HepG2 (cell line): ENCODE measurements around the gene SHFL. TPM values are rescaled to one million over a fixed set of nuclear protein-coding genes. Genes with fewer than 3 reads are reported as not detected.
A peak's percentile ranks its signal among the peaks of the same experiment; 100 is the strongest.

Experiments used
- ATF3 ChIP-seq: sonication (generic); formaldehyde crosslinking; IDR thresholded peaks from 2 replicates; pipeline ENCODE4 v1.4.0; 2020; ENCODE audit warnings: missing genetic modification reagents
- DR1 ChIP-seq: sonication (generic); formaldehyde crosslinking; IDR thresholded peaks from 2 replicates; pipeline ENCODE4 v1.8.0; 2021; ENCODE audit warnings: mild to moderate bottlenecking, missing genetic modification reagents, inconsistent platforms
- ELF3 ChIP-seq: IDR thresholded peaks from 2 replicates; pipeline ENCODE4 v1.6.1; 2016; ENCODE audit warnings: missing genetic modification reagents, missing compliant biosample characterization
- ELF4 ChIP-seq: sonication (generic); formaldehyde crosslinking; IDR thresholded peaks from 2 replicates; pipeline ENCODE4 v1.5.0; 2020; ENCODE audit warnings: missing genetic modification reagents, mild to moderate bottlenecking, moderate library complexity, borderline replicate concordance
- ETV6 ChIP-seq: sonication (generic); formaldehyde crosslinking; conservative IDR thresholded peaks from 2 replicates; pipeline ENCODE4 v1.4.0; 2020; ENCODE audit warnings: missing genetic modification reagents
- EZH2 ChIP-seq: conservative IDR thresholded peaks from 2 replicates; pipeline ENCODE4 v1.6.1; 2012; ENCODE audit warnings: mild to moderate bottlenecking, low read depth, low read length, moderate library complexity
- GABPA ChIP-seq, 2 experiments: IDR thresholded peaks; 2 replicates each; pipeline ENCODE4 v1.6.1; 2011 to 2016; ENCODE audit warnings: low read depth in 2 of 2, low read length in 1 of 2, missing biosample characterization in 1 of 2, missing genetic modification characterization in 1 of 2
- GATAD1 ChIP-seq: IDR thresholded peaks from 2 replicates; pipeline ENCODE4 v1.6.1; 2016; ENCODE audit warnings: missing genetic modification reagents, missing compliant biosample characterization
- HIC2 ChIP-seq: sonication (generic); formaldehyde crosslinking; IDR thresholded peaks from 2 replicates; pipeline ENCODE4 v1.9.0; 2022; ENCODE audit warnings: low read depth, missing genetic modification reagents
- PLSCR1 ChIP-seq: sonication (generic); formaldehyde crosslinking; IDR thresholded peaks from 2 replicates; pipeline ENCODE4 v1.5.0; 2020; ENCODE audit warnings: missing genetic modification reagents, mild to moderate bottlenecking, borderline replicate concordance
- TBX3 ChIP-seq: fragments of 450-650 bp; IDR thresholded peaks from 2 replicates; pipeline ENCODE4 v1.6.1; 2017; ENCODE audit warnings: antibody characterized with exemption, mild to moderate bottlenecking, inconsistent platforms, borderline replicate concordance
- ZFP62 ChIP-seq: sonication (generic); formaldehyde crosslinking; IDR thresholded peaks from 2 replicates; pipeline ENCODE4 v1.4.0; 2020; ENCODE audit warnings: missing genetic modification reagents
- ZFYVE20 ChIP-seq: sonication (generic); formaldehyde crosslinking; IDR thresholded peaks from 2 replicates; pipeline ENCODE4 v1.8.0; 2023; ENCODE audit warnings: low read depth, mild to moderate bottlenecking, moderate library complexity, missing genetic modification reagents, borderline replicate concordance
- ZMYM3 ChIP-seq: sonication (generic); formaldehyde crosslinking; IDR thresholded peaks from 2 replicates; pipeline ENCODE4 v1.5.1; 2020; ENCODE audit warnings: mild to moderate bottlenecking, missing genetic modification reagents
- ZNF317 ChIP-seq: sonication (generic); formaldehyde crosslinking; IDR thresholded peaks from 2 replicates; pipeline ENCODE4 v1.5.0; 2020; ENCODE audit warnings: mild to moderate bottlenecking, missing genetic modification reagents
- ZNF678 ChIP-seq: sonication (generic); formaldehyde crosslinking; IDR thresholded peaks from 2 replicates; pipeline ENCODE4 v1.4.0; 2020; ENCODE audit warnings: mild to moderate bottlenecking, missing genetic modification reagents
- ZNF713 ChIP-seq: sonication (generic); formaldehyde crosslinking; IDR thresholded peaks from 2 replicates; pipeline ENCODE4 v1.4.0; 2020; ENCODE audit warnings: mild to moderate bottlenecking, missing genetic modification reagents
- ZNF83 ChIP-seq: sonication (generic); formaldehyde crosslinking; IDR thresholded peaks from 2 replicates; pipeline ENCODE4 v1.4.0; 2020; ENCODE audit warnings: missing genetic modification reagents, mild to moderate bottlenecking, borderline replicate concordance
- polyA plus RNA-seq, 8 experiments: library from polyadenylated mRNA; depleted of rRNA in 3 of 8; stranded (reverse) in 7 of 8; unstranded in 1 of 8; fragments of >200 nt; fragmentation: Illumina TruSeq in 4 of 8; extraction: Trizol in 4 of 8; gene quantifications; 2 replicates each; pipeline versions ENCODE4 v1.2.1 to v1.2.3, GENCODE V29; 2011 to 2016; ENCODE audit warnings: low read depth in 4 of 8, missing spikeins in 1 of 8, mixed read lengths in 1 of 8; ENCODE audit not compliant: insufficient read depth in 1 of 8
- total RNA-seq, 5 experiments: library from RNA; depleted of rRNA; stranded (reverse); fragments of >200 nt; fragmentation: Illumina TruSeq; extraction: Trizol; gene quantifications; 2 replicates each; pipeline ENCODE4 v1.2.3, GENCODE V29; 2016; ENCODE audit warnings: low read depth in 1 of 5
- TF ChIP-seq, protein P1 (sequence below), 2 experiments: sonication (generic) in 1 of 2; formaldehyde crosslinking in 1 of 2; IDR thresholded peaks; 2 replicates each; pipeline versions ENCODE4 v1.4.0 to v1.6.1; 2016 to 2020; ENCODE audit warnings: borderline replicate concordance in 1 of 2, low read depth in 1 of 2, mild to moderate bottlenecking in 1 of 2, missing genetic modification reagents in 1 of 2
- TF ChIP-seq, protein P2 (sequence below): sonication (generic); formaldehyde crosslinking; IDR thresholded peaks from 2 replicates; pipeline ENCODE4 v1.8.0; 2022; ENCODE audit warnings: mild to moderate bottlenecking, missing genetic modification reagents

Gene SHFL
- total and polyA plus RNA-seq, 2 of the 13 experiments (the other 11 are each of a cell fraction or from before 2014, with no cell fraction given): 12.3 to 36.4 TPM

DNA sequence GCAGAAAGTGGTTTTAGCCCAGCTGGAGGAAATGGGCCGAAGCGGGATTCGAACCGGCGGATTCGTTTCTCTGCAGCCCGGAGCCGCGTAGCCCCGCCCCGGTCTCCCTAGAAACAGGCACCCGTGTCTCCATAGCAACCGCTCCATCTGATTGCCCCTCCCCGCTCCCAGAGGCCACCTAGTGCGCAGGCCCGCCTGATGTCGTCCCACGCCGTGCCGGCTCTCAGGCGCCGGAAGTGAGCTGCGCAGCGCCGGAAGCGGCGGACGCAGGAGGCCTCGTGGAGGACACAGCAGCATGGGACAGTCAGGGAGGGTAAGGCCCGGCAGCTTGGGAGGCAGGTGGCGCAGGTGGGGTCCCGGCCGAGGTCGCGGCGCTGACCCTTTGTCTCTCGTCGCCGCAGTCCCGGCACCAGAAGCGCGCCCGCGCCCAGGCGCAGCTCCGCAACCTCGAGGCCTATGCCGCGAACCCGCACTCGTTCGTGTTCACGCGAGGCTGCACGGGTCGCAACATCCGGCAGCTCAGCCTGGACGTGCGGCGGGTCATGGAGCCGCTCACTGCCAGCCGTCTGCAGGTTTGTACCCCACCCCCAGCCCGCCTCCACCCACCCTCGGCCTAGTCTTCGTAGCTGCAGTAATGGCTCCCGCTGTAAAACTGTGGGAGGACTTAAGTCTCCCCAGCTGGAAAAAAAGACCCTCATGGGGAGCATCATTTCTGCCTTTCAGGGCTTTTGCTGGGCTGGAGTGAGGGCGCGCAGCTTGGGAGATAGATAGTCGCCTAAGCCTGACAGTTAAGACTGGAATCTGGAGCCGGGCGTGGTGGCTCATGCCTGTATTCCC, 20.2 kb downstream of the SHFL start, which contains the start of gene PPAN (continued):
- TF ChIP-seq ZFP62 (no peak), ETV6 (CRISPR knock-in tag) (peak; percentile 28; the same call in 1 of the 2 replicates), ATF3 (CRISPR knock-in tag) (0 out of 2 replicates have a peak, but pooled peaks have one; percentile 60), ELF3 (CRISPR knock-in tag) (no peak), ZNF713 (CRISPR knock-in tag) (no peak), ELF4 (no peak), EZH2 (no peak), ZMYM3 (CRISPR knock-in tag) (no peak), TBX3 (no peak), DR1 (CRISPR knock-in tag) (no peak), ZNF317 (CRISPR knock-in tag) (0 out of 2 replicates have a peak, but pooled peaks have one; percentile 1), HIC2 (CRISPR knock-in tag) (no peak), GABPA (IDR thresholded peaks at IDR 0.05; ENCODE audit: low read depth, low read length) (peak; percentile 99), GABPA (CRISPR knock-in tag; IDR thresholded peaks at IDR 0.05; ENCODE audit: low read depth) (peak; percentile 96), ZNF83 (CRISPR knock-in tag) (no peak), GATAD1 (peak; percentile 98), ZNF678 (no peak), PLSCR1 (no peak), ZFYVE20 (CRISPR knock-in tag) (peak; percentile 93; the same call in 1 of the 2 replicates)
- TF ChIP-seq, protein P1, sequence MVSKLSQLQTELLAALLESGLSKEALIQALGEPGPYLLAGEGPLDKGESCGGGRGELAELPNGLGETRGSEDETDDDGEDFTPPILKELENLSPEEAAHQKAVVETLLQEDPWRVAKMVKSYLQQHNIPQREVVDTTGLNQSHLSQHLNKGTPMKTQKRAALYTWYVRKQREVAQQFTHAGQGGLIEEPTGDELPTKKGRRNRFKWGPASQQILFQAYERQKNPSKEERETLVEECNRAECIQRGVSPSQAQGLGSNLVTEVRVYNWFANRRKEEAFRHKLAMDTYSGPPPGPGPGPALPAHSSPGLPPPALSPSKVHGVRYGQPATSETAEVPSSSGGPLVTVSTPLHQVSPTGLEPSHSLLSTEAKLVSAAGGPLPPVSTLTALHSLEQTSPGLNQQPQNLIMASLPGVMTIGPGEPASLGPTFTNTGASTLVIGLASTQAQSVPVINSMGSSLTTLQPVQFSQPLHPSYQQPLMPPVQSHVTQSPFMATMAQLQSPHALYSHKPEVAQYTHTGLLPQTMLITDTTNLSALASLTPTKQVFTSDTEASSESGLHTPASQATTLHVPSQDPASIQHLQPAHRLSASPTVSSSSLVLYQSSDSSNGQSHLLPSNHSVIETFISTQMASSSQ (IDR thresholded peaks at IDR 0.05; ENCODE audit: low read depth): no peak
- TF ChIP-seq, protein P1 (CRISPR knock-in tag; IDR thresholded peaks at IDR 0.05; ENCODE audit: borderline replicate concordance): peak; percentile 60; the same call in 1 of the 2 replicates
- TF ChIP-seq, protein P2, sequence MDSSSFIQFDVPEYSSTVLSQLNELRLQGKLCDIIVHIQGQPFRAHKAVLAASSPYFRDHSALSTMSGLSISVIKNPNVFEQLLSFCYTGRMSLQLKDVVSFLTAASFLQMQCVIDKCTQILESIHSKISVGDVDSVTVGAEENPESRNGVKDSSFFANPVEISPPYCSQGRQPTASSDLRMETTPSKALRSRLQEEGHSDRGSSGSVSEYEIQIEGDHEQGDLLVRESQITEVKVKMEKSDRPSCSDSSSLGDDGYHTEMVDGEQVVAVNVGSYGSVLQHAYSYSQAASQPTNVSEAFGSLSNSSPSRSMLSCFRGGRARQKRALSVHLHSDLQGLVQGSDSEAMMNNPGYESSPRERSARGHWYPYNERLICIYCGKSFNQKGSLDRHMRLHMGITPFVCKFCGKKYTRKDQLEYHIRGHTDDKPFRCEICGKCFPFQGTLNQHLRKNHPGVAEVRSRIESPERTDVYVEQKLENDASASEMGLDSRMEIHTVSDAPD: no peak
